GM18858 (cell line): Measurements from ENCODE around the gene HS2ST1.

ENCODE experiments used
- ATAC-seq: cut with Tn5 transposase; IDR thresholded peaks from one replicate; pipeline ENCODE4 v1.9.1; 2021; ENCODE audit not compliant: unreplicated experiment

The HS2ST1 gene

GRCh38 chr1:87155170-87155569 lies 240.7 kb downstream of the HS2ST1 start:
- no peak for ATAC-seq

DNA sequence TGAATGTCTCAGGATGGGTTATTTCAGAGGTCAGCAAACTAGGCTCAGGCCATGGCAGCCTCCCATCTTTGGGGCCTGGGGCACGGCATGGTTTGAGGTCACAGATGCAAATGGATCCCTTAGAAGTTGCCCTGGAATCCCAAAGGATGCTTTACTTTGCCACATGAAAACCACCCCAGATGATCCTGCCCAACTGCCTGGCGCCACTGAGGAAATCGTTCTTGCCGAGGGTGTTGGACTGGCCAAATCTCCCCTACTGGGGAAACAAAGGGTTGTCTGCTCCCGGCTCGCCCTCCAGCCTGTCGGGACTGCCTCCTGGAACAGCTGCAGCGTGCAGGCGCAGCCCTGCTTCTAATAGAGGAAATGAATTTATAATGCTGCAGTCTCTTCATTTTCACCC lies 241.2 kb downstream of the HS2ST1 start:
- no peak for ATAC-seq

GRCh38 chr1:87156124-87156523 lies 241.7 kb downstream of the HS2ST1 start:
- ATAC-seq: no peak

- ATAC-seq: no peak
Observed at GRCh38 chr1:87159378-87159915, 245.0 kb downstream of the HS2ST1 start.
